Fibroblast of lung (primary cell): ENCODE measurements around the gene FGFR2.

ENCODE experiments used
- EZH2 ChIP-seq: IDR thresholded peaks from 2 replicates; pipeline ENCODE4 v1.5.1; 2012; ENCODE audit warnings: low read length, control low read depth, mild to moderate bottlenecking; ENCODE audit errors: missing control alignments
- TF ChIP-seq, protein P1 (sequence below), 2 donors: IDR thresholded peaks in 1 of 2; conservative IDR thresholded peaks in 1 of 2; 1 replicate in 1 of 2; 2 replicates in 1 of 2; pipeline ENCODE4 v1.5.1; 2011 to 2012; ENCODE audit warnings: low read length in 2 of 2, control low read depth in 1 of 2, inconsistent platforms in 1 of 2, low read depth in 1 of 2, mild to moderate bottlenecking in 1 of 2

- no peak for TF ChIP-seq EZH2
- TF ChIP-seq, protein P1, sequence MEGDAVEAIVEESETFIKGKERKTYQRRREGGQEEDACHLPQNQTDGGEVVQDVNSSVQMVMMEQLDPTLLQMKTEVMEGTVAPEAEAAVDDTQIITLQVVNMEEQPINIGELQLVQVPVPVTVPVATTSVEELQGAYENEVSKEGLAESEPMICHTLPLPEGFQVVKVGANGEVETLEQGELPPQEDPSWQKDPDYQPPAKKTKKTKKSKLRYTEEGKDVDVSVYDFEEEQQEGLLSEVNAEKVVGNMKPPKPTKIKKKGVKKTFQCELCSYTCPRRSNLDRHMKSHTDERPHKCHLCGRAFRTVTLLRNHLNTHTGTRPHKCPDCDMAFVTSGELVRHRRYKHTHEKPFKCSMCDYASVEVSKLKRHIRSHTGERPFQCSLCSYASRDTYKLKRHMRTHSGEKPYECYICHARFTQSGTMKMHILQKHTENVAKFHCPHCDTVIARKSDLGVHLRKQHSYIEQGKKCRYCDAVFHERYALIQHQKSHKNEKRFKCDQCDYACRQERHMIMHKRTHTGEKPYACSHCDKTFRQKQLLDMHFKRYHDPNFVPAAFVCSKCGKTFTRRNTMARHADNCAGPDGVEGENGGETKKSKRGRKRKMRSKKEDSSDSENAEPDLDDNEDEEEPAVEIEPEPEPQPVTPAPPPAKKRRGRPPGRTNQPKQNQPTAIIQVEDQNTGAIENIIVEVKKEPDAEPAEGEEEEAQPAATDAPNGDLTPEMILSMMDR (conservative IDR thresholded peaks at IDR 0.05 in 1 of 2, IDR thresholded peaks at IDR 0.05 in 1 of 2; ENCODE audit: low read depth in 1 of 2, low read length in 2 of 2), result no peak
Measured at GRCh38 chr10:121607310-121608055, 9.2 kb upstream of the FGFR2 start.
